ENCODE data around the gene AQP2. TPM values are rescaled to one million over a fixed set of nuclear protein-coding genes. Genes with fewer than 3 reads are reported as not detected.

The AQP2 gene
- total RNA-seq, 2 donors from 2014 or later: not detected

DNA sequence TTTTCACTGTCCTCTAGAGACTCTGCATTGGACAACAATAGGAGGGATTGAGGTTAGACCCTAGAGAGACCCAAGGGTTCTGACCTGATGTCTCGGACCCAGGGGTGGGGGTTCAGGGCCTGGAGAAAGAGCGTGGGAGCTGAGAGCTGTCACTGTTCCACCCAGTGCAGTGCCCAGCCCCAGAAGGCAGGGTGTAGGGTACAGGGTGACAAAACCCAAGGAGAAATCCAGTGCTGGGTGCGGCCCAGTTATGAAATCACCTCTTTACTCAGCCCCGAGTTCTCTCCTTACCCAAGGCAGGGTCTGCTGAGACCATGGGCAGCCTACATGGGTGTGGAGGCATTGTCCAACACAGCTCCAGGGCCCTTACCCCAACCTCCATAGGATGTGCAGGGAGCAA is 2.6 kb downstream of the AQP2 start:
- TF ChIP-seq, protein P1, sequence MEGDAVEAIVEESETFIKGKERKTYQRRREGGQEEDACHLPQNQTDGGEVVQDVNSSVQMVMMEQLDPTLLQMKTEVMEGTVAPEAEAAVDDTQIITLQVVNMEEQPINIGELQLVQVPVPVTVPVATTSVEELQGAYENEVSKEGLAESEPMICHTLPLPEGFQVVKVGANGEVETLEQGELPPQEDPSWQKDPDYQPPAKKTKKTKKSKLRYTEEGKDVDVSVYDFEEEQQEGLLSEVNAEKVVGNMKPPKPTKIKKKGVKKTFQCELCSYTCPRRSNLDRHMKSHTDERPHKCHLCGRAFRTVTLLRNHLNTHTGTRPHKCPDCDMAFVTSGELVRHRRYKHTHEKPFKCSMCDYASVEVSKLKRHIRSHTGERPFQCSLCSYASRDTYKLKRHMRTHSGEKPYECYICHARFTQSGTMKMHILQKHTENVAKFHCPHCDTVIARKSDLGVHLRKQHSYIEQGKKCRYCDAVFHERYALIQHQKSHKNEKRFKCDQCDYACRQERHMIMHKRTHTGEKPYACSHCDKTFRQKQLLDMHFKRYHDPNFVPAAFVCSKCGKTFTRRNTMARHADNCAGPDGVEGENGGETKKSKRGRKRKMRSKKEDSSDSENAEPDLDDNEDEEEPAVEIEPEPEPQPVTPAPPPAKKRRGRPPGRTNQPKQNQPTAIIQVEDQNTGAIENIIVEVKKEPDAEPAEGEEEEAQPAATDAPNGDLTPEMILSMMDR (conservative IDR thresholded peaks at IDR 0.05): no peak
- Histone ChIP-seq H3K4me3 (ENCODE audit: low read length) (no peak overlapping the region), H3K27me3 (ENCODE audit: control insufficient read depth, insufficient read depth, low read length, poor library complexity, severe bottlenecking) (peaks cover 62% of the 10 kb centered on the region), H3K9me3 (ENCODE audit: control insufficient read depth, low read length) (no peaks in the 10 kb centered on the region), H3K36me3 (ENCODE audit: control insufficient read depth, insufficient read depth, low read length) (no peaks in the 10 kb centered on the region), H3K9ac (ENCODE audit: extremely low read depth, low read length, poor library complexity, severe bottlenecking) (no peak overlapping the region), H3K27ac (ENCODE audit: low read depth, low read length) (no peak overlapping the region), H3K4me1 (ENCODE audit: control insufficient read depth, insufficient read depth, low read length) (peaks cover 5% of the 10 kb centered on the region)
- H3K36me3 Mint-ChIP-seq (ENCODE audit: low read depth): no peaks in the 10 kb centered on the region
- no peaks in the 10 kb centered on the region for H3K9me3 Mint-ChIP-seq
- no peak for DNase-seq
- H3K4me3 Mint-ChIP-seq: no peak overlapping the region
- 93 to 100% methylated on average over 1 to 4 of the region's 4 CpGs for WGBS, 2 experiments (ENCODE audit: insufficient coverage in 1 of 2, insufficient read length in 1 of 2)
- peaks cover 9% of the 10 kb centered on the region for H3K4me1 Mint-ChIP-seq
- H3K27me3 Mint-ChIP-seq (ENCODE audit: insufficient read depth): peaks cover 91% of the 10 kb centered on the region
- H3K27ac Mint-ChIP-seq: no peak overlapping the region

DNA sequence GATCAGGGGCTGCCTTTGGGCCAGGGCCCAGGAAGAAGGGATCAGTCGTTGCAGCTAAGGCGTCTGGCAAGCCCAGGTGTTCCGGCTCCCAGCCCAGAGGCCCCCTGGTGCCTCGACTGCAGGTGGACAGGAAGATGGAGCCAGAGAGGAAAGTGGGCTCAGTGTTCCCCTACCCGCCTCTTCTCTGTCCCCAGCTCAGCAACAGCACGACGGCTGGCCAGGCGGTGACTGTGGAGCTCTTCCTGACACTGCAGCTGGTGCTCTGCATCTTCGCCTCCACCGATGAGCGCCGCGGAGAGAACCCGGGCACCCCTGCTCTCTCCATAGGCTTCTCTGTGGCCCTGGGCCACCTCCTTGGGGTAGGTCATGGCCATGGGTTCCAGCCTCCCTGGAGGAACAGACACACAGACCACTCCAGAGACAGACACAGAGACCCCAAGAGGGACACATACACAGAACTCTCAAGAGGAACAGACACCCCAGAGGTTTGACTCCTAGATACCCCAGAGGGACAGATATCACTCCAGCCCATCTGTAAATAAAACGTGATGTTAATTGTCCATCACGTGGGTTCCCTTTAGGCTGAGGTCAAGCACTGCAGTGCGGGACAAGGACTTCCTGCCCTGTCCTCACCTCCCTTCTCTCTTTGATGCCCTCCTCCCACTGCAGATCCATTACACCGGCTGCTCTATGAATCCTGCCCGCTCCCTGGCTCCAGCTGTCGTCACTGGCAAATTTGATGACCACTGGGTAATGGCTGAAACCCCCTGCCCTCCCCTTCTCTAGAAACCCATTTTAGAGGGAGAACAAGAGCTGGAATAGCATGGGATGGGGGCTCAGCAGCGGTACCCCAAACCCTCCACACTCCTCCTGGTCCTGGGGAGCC is 3.7 kb downstream of the AQP2 start:
- peaks cover 91% of the 10 kb centered on the region for H3K27me3 Mint-ChIP-seq (ENCODE audit: insufficient read depth)
- H3K4me1 Mint-ChIP-seq: peaks cover 9% of the 10 kb centered on the region

DNA sequence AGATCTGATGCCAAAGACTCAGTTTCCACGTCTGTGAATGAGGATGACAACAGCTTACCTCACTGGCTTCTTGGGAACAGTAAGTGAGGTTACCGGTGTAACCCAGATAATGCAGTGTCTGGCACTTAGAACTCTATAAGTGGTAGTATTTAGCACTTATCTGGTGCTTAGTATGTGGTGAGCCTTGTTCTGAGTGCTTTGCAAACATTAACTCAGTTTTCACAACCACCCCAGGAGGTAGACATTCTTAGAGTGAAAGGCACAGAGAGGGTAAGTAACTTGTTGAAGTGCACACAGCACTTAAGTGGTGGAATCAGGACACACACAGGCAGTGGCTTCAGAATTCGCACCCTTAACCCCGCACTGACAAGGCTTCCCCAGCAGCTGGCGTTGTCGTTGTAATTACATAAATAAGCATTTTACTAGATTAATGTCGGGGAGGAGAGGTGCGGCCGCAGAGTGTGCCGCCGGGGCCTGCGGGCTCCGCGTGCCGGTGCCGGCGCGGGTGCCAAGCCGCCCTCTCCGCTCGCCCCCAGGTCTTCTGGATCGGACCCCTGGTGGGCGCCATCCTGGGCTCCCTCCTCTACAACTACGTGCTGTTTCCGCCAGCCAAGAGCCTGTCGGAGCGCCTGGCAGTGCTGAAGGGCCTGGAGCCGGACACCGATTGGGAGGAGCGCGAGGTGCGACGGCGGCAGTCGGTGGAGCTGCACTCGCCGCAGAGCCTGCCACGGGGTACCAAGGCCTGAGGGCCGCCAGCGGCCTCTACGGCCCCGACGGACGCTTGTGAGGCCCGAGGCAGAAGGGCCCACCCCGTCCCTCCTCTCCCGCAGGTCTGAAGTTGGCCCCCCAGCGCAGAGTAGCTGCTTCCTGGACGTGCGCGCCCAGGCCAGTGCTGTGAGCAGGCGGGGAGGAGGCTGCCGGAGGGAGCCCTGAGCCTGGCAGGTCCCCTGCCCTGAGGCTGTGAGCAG is 4.6 kb downstream of the AQP2 start:
- Mint-ChIP-seq H3K36me3 (ENCODE audit: low read depth) (no peaks in the 10 kb centered on the region), H3K27me3 (ENCODE audit: insufficient read depth) (peaks cover 91% of the 10 kb centered on the region), H3K4me3 (no peak overlapping the region), H3K27ac (no peak overlapping the region), H3K9me3 (no peaks in the 10 kb centered on the region), H3K4me1 (peaks cover 17% of the 10 kb centered on the region)
- no peaks in the 10 kb centered on the region for H3K9me3 ChIP-seq (ENCODE audit: control insufficient read depth, low read length)
- TF ChIP-seq, protein P1 (conservative IDR thresholded peaks at IDR 0.05): no peak
- H3K4me1 ChIP-seq (ENCODE audit: control insufficient read depth, insufficient read depth, low read length): peaks cover 5% of the 10 kb centered on the region
- no peak overlapping the region for H3K27ac ChIP-seq (ENCODE audit: low read depth, low read length)
- H3K9ac ChIP-seq (ENCODE audit: extremely low read depth, low read length, poor library complexity, severe bottlenecking): no peak overlapping the region
- DNase-seq: peak; percentile 81
- H3K4me3 ChIP-seq (ENCODE audit: low read length): no peak overlapping the region
- no peaks in the 10 kb centered on the region for H3K36me3 ChIP-seq (ENCODE audit: control insufficient read depth, insufficient read depth, low read length)
- WGBS, 2 experiments (ENCODE audit: insufficient coverage in 1 of 2, insufficient read length in 1 of 2): 83 to 88% methylated on average over 33 to 53 of the region's 53 CpGs
- H3K27me3 ChIP-seq (ENCODE audit: control insufficient read depth, insufficient read depth, low read length, poor library complexity, severe bottlenecking): peaks cover 64% of the 10 kb centered on the region

More for the DNA sequence above, 3.7 kb downstream of the AQP2 start:
- no peaks in the 10 kb centered on the region for H3K9me3 ChIP-seq (ENCODE audit: control insufficient read depth, low read length)
- no peak overlapping the region for H3K27ac Mint-ChIP-seq
- H3K4me3 ChIP-seq (ENCODE audit: low read length): no peak overlapping the region
- H3K27ac ChIP-seq (ENCODE audit: low read depth, low read length): no peak overlapping the region
- H3K4me3 Mint-ChIP-seq: no peak overlapping the region
- no peaks in the 10 kb centered on the region for H3K9me3 Mint-ChIP-seq
- peaks cover 5% of the 10 kb centered on the region for H3K4me1 ChIP-seq (ENCODE audit: control insufficient read depth, insufficient read depth, low read length)
- no peaks in the 10 kb centered on the region for H3K36me3 ChIP-seq (ENCODE audit: control insufficient read depth, insufficient read depth, low read length)
- DNase-seq: peak; percentile 61
- no peak overlapping the region for H3K9ac ChIP-seq (ENCODE audit: extremely low read depth, low read length, poor library complexity, severe bottlenecking)
- peaks cover 62% of the 10 kb centered on the region for H3K27me3 ChIP-seq (ENCODE audit: control insufficient read depth, insufficient read depth, low read length, poor library complexity, severe bottlenecking)
- H3K36me3 Mint-ChIP-seq (ENCODE audit: low read depth): no peaks in the 10 kb centered on the region
- TF ChIP-seq, protein P1 (conservative IDR thresholded peaks at IDR 0.05): no peak
- WGBS, 2 experiments (ENCODE audit: insufficient coverage in 1 of 2, insufficient read length in 1 of 2): 90 to 93% methylated on average over 9 to 21 of the region's 21 CpGs
